HG03108 (cell line): Measurements from ENCODE around the gene ANKRD52.
A peak's percentile ranks its signal among the peaks of the same experiment; 100 is the strongest.
"Not testable (repeated sequence)": the region's sequence is repeated elsewhere in the genome, so short reads cannot be mapped to it uniquely, and the experiment has no call there.

ENCODE experiments used
- ATAC-seq: cut with Tn5 transposase; IDR thresholded peaks from one replicate; pipeline ENCODE4 v1.9.1; 2021; ENCODE audit warnings: moderate library complexity; ENCODE audit not compliant: unreplicated experiment

Gene ANKRD52

GRCh38 chr12:56258068-56258819, at the start of gene ANKRD52:
ANKRD52 (minus strand) TSS chr12:56258384; CDS start chr12:56258269, 115 bp downstream.
- ATAC-seq, result peak; percentile 86

GRCh38 chr12:56307221-56307965, 49.2 kb upstream of the ANKRD52 start:
- ATAC-seq, result no peak

GRCh38 chr12:56304872-56305590, 46.8 kb upstream of the ANKRD52 start:
- no peak for ATAC-seq

- ATAC-seq, result no peak
Observed at GRCh38 chr12:56304276-56304675, 46.1 kb upstream of the ANKRD52 start.

- ATAC-seq, result no peak
Observed at GRCh38 chr12:56300644-56301464, 42.7 kb upstream of the ANKRD52 start.

GRCh38 chr12:56299853-56300643, 41.9 kb upstream of the ANKRD52 start, which contains the start of gene CS:
CS (minus strand) TSS chr12:56300330; CDS start chr12:56300201, 129 bp downstream.
- ATAC-seq, result peak; percentile 91

GRCh38 chr12:56299308-56299852, 41.2 kb upstream of the ANKRD52 start:
- no peak for ATAC-seq

GRCh38 chr12:56298828-56299227, 40.6 kb upstream of the ANKRD52 start:
- ATAC-seq, result no peak

- ATAC-seq, result no peak
Observed at GRCh38 chr12:56297400-56297799, 39.2 kb upstream of the ANKRD52 start.

- no peak for ATAC-seq
Observed at GRCh38 chr12:56296295-56296694, 38.1 kb upstream of the ANKRD52 start.

GRCh38 chr12:56293795-56294194, 35.6 kb upstream of the ANKRD52 start:
- no peak for ATAC-seq

GRCh38 chr12:56288705-56289387, 30.7 kb upstream of the ANKRD52 start:
- ATAC-seq, result no peak

GRCh38 chr12:56286044-56286830, 28.1 kb upstream of the ANKRD52 start:
- ATAC-seq, result no peak

GRCh38 chr12:56284263-56284662, 26.1 kb upstream of the ANKRD52 start:
- ATAC-seq, result not testable (repeated sequence)

GRCh38 chr12:56282579-56282978, 24.4 kb upstream of the ANKRD52 start:
- no peak for ATAC-seq

- no peak for ATAC-seq
Observed at GRCh38 chr12:56282030-56282429, 23.8 kb upstream of the ANKRD52 start.

GRCh38 chr12:56280849-56281248, 22.7 kb upstream of the ANKRD52 start:
- no peak for ATAC-seq

GRCh38 chr12:56278905-56279304, 20.7 kb upstream of the ANKRD52 start:
- ATAC-seq, result no peak
